Measurements from ENCODE around the gene RABIF.

RABIF gene

DNA sequence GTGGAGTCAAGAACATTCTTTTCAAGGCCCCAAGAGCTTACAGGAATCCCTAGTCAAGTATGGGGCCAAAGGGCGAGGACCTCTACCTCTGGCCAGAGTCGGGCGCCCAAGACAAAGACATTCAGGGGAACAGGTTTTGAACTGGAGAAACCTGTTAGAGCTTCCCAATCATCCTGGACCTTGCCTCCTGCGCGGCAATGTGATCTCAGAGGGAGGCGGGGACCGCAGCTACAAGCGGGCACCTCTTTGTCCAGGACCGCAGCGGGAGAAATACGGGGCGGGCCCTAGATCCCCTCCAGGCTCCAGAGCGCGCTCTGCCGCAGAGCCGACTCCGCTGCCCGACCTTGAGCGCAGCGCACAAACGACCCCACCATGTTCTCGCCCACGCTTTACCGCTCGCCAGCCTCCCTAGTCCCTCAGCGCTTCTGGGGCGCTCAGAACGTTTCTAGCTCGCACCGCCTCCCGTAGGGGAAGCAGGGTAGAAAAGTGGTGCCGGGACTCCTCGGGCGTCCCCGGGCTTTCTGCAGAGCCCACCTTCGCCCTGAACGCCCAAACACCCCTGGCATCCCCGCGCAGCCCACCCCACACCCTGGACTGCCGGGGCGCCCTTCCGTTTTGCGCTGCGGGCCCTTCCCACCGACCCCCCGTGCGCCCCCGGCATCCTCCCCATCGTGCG lies 28.1 kb downstream of the RABIF start:
- DNase-seq (ENCODE audit: low spot score), result peak; percentile 57
- in situ Hi-C loops (cut with MboI; ENCODE audit: low pct_unique_long_range_greater_than_20kb, low sequenced_read_pairs, unreplicated experiment), result loop anchor here (10.0 kb wide), 1 partner anchor 64 kb away; the partner anchor contains the start of gene KLHL12
- TF ChIP-seq CTCF (IDR thresholded peaks at IDR 0.05; ENCODE audit: extremely low read depth, insufficient read depth, missing control alignments), result no peak

GRCh38 chr1:202858789-202859414 lies 30.0 kb downstream of the RABIF start:
- TF ChIP-seq CTCF (IDR thresholded peaks at IDR 0.05; ENCODE audit: extremely low read depth, insufficient read depth, missing control alignments), result no peak
- in situ Hi-C loops (cut with MboI; ENCODE audit: low pct_unique_long_range_greater_than_20kb, low sequenced_read_pairs, unreplicated experiment), result no loop called here
- no peak for DNase-seq (ENCODE audit: low spot score)

DNA sequence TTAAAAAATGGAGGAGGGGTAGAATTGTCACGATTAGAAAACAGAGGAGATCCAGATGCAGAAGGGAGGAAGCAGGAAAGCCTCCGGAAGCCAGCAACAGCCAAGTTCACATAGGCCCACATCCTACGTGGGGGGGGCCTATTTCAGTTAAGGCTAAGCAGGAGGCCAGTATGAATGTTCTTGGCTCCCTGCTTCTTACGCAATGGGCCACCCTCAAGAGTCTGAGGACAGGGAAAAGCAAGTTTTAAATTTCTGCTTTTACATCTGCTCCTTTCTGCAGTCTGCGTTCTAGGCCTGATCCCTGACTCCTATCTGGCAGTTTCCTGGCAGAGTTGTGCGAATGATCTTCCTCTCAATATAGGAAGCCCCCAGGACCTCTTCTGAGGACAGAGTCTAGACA lies 30.6 kb downstream of the RABIF start:
- in situ Hi-C loops (cut with MboI; ENCODE audit: low pct_unique_long_range_greater_than_20kb, low sequenced_read_pairs, unreplicated experiment), result no loop called here
- no peak for TF ChIP-seq CTCF (IDR thresholded peaks at IDR 0.05; ENCODE audit: extremely low read depth, insufficient read depth, missing control alignments)
- DNase-seq (ENCODE audit: low spot score), result no peak

DNA sequence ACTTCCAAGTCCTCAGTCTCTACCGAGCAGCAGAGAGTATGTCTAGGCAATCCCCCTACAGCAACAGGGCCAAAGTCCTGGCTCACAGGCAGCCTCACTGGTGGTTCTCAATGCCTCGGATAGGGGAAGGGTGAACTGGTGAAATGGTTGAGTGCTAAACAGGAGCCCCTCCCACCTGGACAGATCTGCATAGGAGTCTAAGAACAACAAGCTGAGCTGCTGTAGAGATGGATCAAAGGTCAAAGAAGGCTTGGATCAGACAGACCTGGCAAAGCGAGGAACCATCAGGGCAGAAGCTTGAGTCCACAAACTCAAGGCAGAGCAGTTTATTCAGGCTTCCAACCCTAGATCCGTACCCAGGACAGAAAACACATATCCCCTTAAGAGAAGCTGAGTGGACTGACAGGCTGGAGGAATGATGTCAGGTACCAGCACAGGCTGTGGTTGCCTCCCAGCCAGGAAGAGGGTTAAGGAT lies 31.8 kb downstream of the RABIF start:
- no peak for DNase-seq (ENCODE audit: low spot score)
- in situ Hi-C loops (cut with MboI; ENCODE audit: low pct_unique_long_range_greater_than_20kb, low sequenced_read_pairs, unreplicated experiment), result no loop called here
- TF ChIP-seq CTCF (IDR thresholded peaks at IDR 0.05; ENCODE audit: extremely low read depth, insufficient read depth, missing control alignments), result no peak

DNA sequence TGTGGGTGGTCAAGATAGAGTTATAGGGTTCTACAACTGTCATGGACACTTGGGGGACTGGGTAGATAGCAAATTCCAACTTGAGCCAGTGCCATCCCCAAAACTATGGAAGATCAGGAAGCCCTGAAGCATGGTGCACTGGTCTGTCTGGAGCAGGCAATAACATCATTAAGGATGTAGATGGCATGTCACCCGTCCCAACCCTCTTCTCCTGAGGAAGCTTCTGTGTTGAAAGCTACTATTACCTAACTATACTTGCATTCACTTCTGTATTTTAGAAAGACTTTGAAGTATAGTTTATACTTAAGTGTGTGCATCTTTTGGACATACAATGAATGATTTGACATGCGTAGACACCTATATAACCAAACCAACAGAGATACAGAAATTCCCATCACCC lies 32.9 kb downstream of the RABIF start:
- TF ChIP-seq CTCF (IDR thresholded peaks at IDR 0.05; ENCODE audit: extremely low read depth, insufficient read depth, missing control alignments), result no peak
- no peak for DNase-seq (ENCODE audit: low spot score)
- in situ Hi-C loops (cut with MboI; ENCODE audit: low pct_unique_long_range_greater_than_20kb, low sequenced_read_pairs, unreplicated experiment), result no loop called here

- DNase-seq (ENCODE audit: low spot score), result no peak
Measured at GRCh38 chr1:202854787-202855186, 34.2 kb downstream of the RABIF start.

More at GRCh38 chr1:202854787-202855186, 34.2 kb downstream of the RABIF start:
- in situ Hi-C loops (cut with MboI; ENCODE audit: low pct_unique_long_range_greater_than_20kb, low sequenced_read_pairs, unreplicated experiment), result no loop called here
- TF ChIP-seq CTCF (IDR thresholded peaks at IDR 0.05; ENCODE audit: extremely low read depth, insufficient read depth, missing control alignments), result no peak

All from GM13977 (cell line).